Immature natural killer cell (primary cell): Measurements from ENCODE around the gene SPRED2. TPM values are rescaled to one million over a fixed set of nuclear protein-coding genes. Genes with fewer than 3 reads are reported as not detected.
A peak's percentile ranks its signal among the peaks of the same experiment; 100 is the strongest.
"Not testable (repeated sequence)": the region's sequence is repeated elsewhere in the genome, so short reads cannot be mapped to it uniquely, and the experiment has no call there.

ENCODE experiments used
- DNase-seq, 3 donors: peaks; one replicate each; pipeline ENCODE4 v3.0.0; 2022; ENCODE audit warnings: mixed read lengths in 1 of 3
- H3K27ac Mint-ChIP-seq, 6 donors: one replicate each; pipeline ENCODE4 v1.8.0; 2020; ENCODE audit warnings: mixed read lengths in 6 of 6, mild to moderate bottlenecking in 5 of 6, inconsistent platforms in 4 of 6, moderate library complexity in 3 of 6
- H3K27me3 Mint-ChIP-seq, 3 donors: one replicate each; pipeline ENCODE4 v1.8.0; 2020 to 2021; ENCODE audit warnings: low read depth in 3 of 3, mild to moderate bottlenecking in 3 of 3, mixed read lengths in 3 of 3, moderate library complexity in 3 of 3, inconsistent platforms in 1 of 3
- H3K36me3 Mint-ChIP-seq, 3 donors: one replicate each; pipeline ENCODE4 v1.8.0; 2020; ENCODE audit warnings: mixed read lengths in 3 of 3, inconsistent platforms in 2 of 3, mild to moderate bottlenecking in 2 of 3
- H3K4me1 Mint-ChIP-seq, 2 donors: one replicate each; pipeline ENCODE4 v1.8.0; 2020; ENCODE audit warnings: inconsistent platforms in 2 of 2, mild to moderate bottlenecking in 2 of 2, mixed read lengths in 2 of 2, moderate library complexity in 1 of 2
- H3K4me3 Mint-ChIP-seq, 5 donors: one replicate each; pipeline ENCODE4 v1.8.0; 2020; ENCODE audit warnings: mild to moderate bottlenecking in 5 of 5, mixed read lengths in 5 of 5, inconsistent platforms in 3 of 5, moderate library complexity in 3 of 5
- H3K9me3 Mint-ChIP-seq, 6 donors: one replicate each; pipeline ENCODE4 v1.8.0; 2020; ENCODE audit warnings: mild to moderate bottlenecking in 6 of 6, mixed read lengths in 6 of 6, inconsistent platforms in 4 of 6, moderate library complexity in 3 of 6
- polyA plus RNA-seq, 3 donors: library from polyadenylated mRNA; unstranded; fragments of 300-500 nt; fragmentation: Illumina TruSeq; gene quantifications; one replicate each; pipeline ENCODE4 v1.2.3, GENCODE V29; 2021

Gene SPRED2
- polyA plus RNA-seq, 3 donors from 2014 or later: 0.67 to 1.4 TPM; not detected in 1

DNA sequence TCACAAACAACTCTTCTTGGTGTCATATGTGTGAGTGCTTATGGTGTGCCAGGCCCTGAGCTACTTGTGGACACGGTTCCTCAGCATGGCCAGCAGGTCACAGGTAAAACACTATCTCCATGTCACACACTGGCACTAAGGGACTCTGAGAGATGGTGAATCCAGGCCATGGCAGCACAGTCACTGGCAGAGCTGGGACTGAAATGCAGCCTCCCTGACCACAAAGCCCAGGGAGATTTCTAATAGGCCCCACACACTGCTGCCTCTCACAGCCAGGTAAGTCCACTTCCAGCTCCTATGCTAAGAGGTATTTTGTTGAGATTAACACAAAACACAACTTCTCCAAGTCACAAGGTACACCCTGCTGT, 112.7 kb downstream of the SPRED2 start:
- H3K36me3 Mint-ChIP-seq: peaks cover 0 to 6% (median under 1%) of the 10 kb centered on the region in 3 donors
- peaks cover 0 to 5% (median 4%) of the 10 kb centered on the region in 3 donors for H3K27me3 Mint-ChIP-seq
- peak overlapping the region in 1 of 5 donors; percentile 72 for H3K4me3 Mint-ChIP-seq
- H3K9me3 Mint-ChIP-seq: no peaks in the 10 kb centered on the region
- H3K27ac Mint-ChIP-seq: peak overlapping the region in 3 of 6 donors; percentile 14 to 87 (median 84)
- peaks cover 4 to 8% of the 10 kb centered on the region in 2 donors for H3K4me1 Mint-ChIP-seq
- DNase-seq: no peak

DNA sequence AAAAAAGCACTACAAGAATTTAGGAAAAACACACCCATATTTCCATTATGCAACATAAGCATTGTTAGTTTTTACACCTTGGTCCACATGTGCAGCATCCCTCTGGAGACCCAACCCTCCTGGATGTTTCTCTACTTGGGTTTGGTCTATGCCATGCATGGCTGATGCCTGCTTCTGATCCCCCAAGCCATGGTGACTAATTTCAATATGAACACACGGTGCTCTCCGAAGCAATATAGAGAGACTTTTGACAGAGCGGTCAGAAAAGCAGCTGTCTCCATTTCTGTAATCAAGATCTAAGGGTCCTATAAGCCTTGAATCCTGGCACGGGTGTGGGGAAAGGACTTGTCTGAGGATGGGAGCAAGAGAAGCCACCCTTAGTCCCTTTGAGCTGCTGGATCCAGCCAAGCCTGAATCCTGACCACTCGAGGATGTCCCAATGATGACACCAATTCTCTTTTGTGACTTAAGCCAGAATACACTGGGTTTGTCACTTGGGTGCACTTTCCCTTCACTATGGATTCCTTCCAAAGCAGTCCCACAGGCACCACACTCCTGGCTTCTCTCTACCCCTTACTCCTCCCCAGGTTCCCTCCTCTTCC, 113.2 kb downstream of the SPRED2 start:
- peaks cover 4 to 5% (median 5%) of the 10 kb centered on the region in 3 donors for H3K36me3 Mint-ChIP-seq
- peaks cover 4 to 8% of the 10 kb centered on the region in 2 donors for H3K4me1 Mint-ChIP-seq
- H3K4me3 Mint-ChIP-seq: no peak overlapping the region
- H3K27me3 Mint-ChIP-seq: peaks cover 0 to 5% (median 4%) of the 10 kb centered on the region in 3 donors
- H3K27ac Mint-ChIP-seq: peak overlapping the region in 2 of 6 donors; percentile 84 to 87
- no peak for DNase-seq
- no peaks in the 10 kb centered on the region for H3K9me3 Mint-ChIP-seq

DNA sequence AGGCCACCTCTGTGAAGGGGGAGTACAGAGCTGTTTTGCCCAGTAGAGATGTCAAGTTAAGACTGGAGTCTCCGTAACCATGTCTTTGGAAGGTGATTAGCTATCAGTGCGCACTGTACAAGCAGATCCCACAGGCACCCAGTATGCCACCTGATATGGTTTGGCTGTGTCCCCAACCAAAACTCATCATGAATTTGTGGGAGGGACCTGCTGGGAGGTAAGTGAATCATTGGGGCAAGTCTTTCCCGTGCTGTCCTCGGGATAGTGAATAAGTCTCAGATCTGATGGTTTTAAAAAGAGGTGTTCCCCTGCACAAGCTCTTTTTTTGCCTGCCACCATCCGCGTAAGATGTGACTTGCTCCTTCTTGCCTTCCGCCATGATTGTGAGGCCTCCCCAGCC, 114.6 kb downstream of the SPRED2 start:
- Mint-ChIP-seq H3K27ac (no peak overlapping the region), H3K4me3 (no peak overlapping the region), H3K36me3 (peaks cover 13 to 16% (median 14%) of the 10 kb centered on the region in 3 donors), H3K9me3 (no peaks in the 10 kb centered on the region), H3K4me1 (peaks cover 2 to 8% of the 10 kb centered on the region in 2 donors), H3K27me3 (peaks cover 0 to 5% (median 5%) of the 10 kb centered on the region in 3 donors)
- DNase-seq: no peak

DNA sequence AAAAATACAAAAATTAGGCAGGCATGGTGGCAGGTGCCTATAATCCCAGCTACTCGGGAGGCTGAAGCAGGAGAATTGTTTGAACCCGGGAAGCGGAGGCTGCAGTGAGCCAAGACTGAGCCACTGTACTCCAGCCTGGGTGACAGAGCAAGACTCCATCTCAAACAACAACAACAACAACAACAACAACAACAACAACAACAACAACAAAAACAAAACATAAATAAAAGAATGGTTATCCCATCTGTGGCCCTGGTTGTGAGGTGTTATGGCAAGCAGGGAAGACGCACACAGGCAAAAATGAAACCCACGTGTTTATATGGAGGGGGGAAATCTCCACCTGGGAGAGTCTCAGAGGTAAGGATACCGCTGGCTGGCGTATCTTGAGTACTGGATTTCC, 115.0 kb downstream of the SPRED2 start:
- H3K4me3 Mint-ChIP-seq, H3K27me3 Mint-ChIP-seq, H3K4me1 Mint-ChIP-seq, H3K27ac Mint-ChIP-seq, DNase-seq, H3K9me3 Mint-ChIP-seq: not testable (repeated sequence)
- peaks cover 17 to 20% (median 17%) of the 10 kb centered on the region in 3 donors for H3K36me3 Mint-ChIP-seq

DNA sequence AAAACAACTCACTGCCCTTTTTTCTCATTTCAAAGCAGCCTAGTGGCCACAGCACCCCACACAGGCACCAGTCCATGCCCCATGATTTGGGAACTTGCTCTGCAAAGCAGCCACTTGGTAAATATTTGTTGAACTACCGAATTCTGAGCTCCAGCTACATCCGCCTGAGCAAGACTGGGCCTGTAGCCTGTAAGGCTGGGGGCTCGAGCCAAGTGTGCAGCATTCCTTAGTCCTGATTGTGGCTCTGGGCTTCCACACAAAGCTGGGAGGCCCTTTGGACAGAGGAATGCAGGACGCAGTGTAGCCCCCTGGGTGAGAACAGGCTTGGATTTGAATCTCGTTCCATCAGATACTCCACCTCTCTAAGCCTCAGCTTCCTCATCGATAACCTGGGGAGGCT, 116.3 kb downstream of the SPRED2 start:
- H3K9me3 Mint-ChIP-seq: no peaks in the 10 kb centered on the region
- H3K27ac Mint-ChIP-seq: no peak overlapping the region
- H3K36me3 Mint-ChIP-seq: peaks cover 17 to 27% (median 23%) of the 10 kb centered on the region in 3 donors
- peaks cover 2 to 8% of the 10 kb centered on the region in 2 donors for H3K4me1 Mint-ChIP-seq
- no peak for DNase-seq
- no peak overlapping the region for H3K4me3 Mint-ChIP-seq
- H3K27me3 Mint-ChIP-seq: peaks cover 0 to 5% (median 3%) of the 10 kb centered on the region in 3 donors

DNA sequence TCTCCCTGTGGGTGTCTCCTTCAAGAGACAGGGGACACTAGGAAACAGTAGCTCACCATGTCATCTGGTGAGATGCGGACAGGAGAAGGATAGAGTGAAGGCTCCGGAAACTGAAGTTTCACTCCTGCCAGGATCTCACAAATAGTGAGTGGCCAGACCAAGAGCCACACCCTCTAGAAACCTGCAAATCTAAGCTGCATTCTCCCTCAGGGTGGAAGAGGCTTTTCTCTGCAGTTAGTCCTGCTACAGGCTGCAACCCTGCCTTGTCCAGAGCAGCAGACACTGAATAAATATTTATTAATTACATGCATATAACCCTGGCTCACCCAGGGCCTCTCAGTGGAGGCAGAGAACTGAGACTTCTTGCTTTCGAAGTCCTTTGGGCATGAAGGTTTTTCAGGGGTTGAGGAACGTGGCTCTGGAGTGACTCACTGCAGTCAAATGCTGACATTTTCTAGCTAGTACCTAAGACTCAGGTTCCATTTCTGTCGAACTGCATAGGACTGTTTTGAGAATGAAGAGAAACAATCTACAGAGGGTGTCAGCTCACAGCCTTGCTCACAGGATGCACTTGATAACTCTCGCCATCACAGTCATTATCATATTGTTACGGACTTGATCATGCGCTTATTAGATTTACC, 117.5 kb downstream of the SPRED2 start:
- Mint-ChIP-seq H3K9me3 (no peaks in the 10 kb centered on the region), H3K27ac (no peak overlapping the region), H3K36me3 (peaks cover 17 to 28% (median 24%) of the 10 kb centered on the region in 3 donors), H3K27me3 (peaks cover 0 to 4% (median 3%) of the 10 kb centered on the region in 3 donors), H3K4me3 (no peak overlapping the region), H3K4me1 (peaks cover 0 to 2% of the 10 kb centered on the region in 2 donors)
- DNase-seq: no peak

DNA sequence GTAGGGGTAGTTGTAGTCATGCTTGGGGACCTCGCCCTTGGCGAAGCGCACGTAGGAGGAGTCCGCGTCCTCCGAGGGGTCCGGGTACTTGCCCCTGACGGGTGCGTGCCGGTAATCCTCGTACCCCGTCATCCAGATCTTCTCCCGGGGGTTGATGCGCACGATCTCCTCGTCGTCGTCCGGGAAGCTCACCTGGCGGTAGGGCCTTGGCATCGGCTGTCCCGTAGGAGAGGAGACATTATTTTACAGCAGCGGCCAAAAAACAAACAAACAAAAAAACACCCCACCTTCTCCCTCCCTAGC, 118.5 kb downstream of the SPRED2 start:
- Mint-ChIP-seq H3K36me3 (peaks cover 17 to 26% (median 24%) of the 10 kb centered on the region in 3 donors), H3K4me1 (no peaks in the 10 kb centered on the region), H3K9me3 (no peaks in the 10 kb centered on the region), H3K4me3 (no peak overlapping the region), H3K27me3 (peaks cover 0 to 4% (median 3%) of the 10 kb centered on the region in 3 donors), H3K27ac (no peak overlapping the region)
- no peak for DNase-seq

DNA sequence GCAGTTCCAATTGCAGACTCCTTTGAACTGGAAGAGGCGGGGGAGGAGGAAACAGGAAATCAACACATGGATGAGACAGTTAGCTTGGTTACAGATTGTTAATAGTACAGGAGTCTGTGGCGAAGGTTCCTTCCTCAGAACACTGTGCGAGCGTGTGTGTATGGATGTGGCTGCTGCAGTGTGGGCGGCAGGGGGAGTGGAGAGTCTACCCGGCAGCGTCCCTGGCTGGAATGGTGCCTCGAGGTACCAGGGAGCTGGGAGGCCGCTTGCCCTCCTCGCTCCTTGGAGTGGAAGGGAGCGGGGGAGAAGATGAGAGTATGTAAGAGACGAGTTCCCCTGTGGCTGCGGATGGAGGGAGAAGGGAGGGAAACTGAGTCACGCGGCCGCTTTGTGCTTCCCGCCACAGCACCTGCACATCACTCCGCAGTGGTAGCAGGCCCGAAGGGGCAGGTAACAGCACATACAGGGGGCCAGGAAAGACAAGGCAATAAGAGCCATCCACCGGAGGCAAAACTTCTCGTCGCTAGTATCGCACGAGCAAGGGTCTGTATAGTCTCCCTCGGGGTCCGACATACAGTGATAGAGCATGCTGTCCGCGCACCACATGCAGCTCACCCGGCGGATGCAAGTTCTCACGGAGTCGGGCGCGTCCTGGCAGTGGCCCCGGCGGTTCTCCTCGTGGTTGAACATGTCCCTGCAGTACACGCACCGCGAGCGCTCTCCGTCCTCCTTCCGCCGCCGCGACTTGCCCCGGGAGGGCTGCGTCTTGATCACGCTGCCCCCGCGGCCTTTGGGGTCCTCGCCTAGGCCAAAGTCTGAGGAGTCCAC, 119.1 kb downstream of the SPRED2 start:
- Mint-ChIP-seq H3K27ac (no peak overlapping the region), H3K4me3 (no peak overlapping the region), H3K4me1 (no peaks in the 10 kb centered on the region)

DNA sequence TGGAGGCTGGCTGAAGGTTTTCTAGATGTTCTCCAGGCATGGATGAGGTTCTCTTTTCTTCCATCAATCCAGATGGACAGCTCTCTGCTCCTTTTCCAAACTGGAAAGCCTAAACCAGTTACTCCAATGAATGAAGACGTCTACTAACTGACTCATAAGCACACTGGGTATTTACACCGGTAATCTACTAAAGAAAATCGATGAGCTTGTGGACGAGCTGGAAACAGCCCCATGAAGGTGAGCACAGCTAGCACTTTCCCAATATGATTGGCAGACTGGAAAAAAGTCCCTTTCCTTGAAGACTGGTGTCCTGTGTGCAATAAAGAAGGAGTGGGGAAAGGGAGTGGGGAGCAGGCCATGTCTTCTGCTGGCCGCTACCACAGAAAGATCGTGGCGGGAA, 120.8 kb downstream of the SPRED2 start:
- peaks cover 0 to 5% (median 3%) of the 10 kb centered on the region in 3 donors for H3K27me3 Mint-ChIP-seq
- DNase-seq: no peak
- H3K36me3 Mint-ChIP-seq: peaks cover 17 to 24% (median 24%) of the 10 kb centered on the region in 3 donors
- no peaks in the 10 kb centered on the region for H3K9me3 Mint-ChIP-seq
- no peaks in the 10 kb centered on the region for H3K4me1 Mint-ChIP-seq
- no peak overlapping the region for H3K4me3 Mint-ChIP-seq
- no peak overlapping the region for H3K27ac Mint-ChIP-seq

More for the DNA sequence above, 119.1 kb downstream of the SPRED2 start:
- peaks cover 0 to 4% (median 3%) of the 10 kb centered on the region in 3 donors for H3K27me3 Mint-ChIP-seq
- peaks cover 17 to 24% (median 24%) of the 10 kb centered on the region in 3 donors for H3K36me3 Mint-ChIP-seq
- no peak for DNase-seq
- H3K9me3 Mint-ChIP-seq: no peaks in the 10 kb centered on the region

DNA sequence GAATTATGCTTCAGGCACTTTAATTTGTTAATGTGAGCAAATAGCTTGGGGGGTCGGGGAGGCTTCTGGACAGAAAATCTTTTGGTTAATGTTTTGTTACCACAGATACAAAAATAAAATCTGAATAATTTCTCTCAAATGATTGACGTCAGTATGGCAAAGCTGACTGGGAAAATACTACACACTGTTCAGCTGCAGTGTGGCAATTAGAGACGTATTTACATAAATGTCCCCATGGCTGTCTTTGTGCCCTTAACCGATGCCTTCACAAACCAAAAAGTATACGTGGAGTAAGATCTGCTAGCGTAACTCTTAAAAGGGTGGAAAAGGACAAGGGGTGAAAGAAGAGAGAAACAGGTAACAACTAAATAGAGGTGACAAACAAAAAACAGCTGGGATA, 121.3 kb downstream of the SPRED2 start:
- peaks cover 0 to 5% (median 0%) of the 10 kb centered on the region in 3 donors for H3K27me3 Mint-ChIP-seq
- H3K36me3 Mint-ChIP-seq: peaks cover 17 to 24% (median 24%) of the 10 kb centered on the region in 3 donors
- no peak overlapping the region for H3K27ac Mint-ChIP-seq
- H3K4me1 Mint-ChIP-seq: no peaks in the 10 kb centered on the region
- no peaks in the 10 kb centered on the region for H3K9me3 Mint-ChIP-seq
- H3K4me3 Mint-ChIP-seq: no peak overlapping the region
- no peak for DNase-seq

DNA sequence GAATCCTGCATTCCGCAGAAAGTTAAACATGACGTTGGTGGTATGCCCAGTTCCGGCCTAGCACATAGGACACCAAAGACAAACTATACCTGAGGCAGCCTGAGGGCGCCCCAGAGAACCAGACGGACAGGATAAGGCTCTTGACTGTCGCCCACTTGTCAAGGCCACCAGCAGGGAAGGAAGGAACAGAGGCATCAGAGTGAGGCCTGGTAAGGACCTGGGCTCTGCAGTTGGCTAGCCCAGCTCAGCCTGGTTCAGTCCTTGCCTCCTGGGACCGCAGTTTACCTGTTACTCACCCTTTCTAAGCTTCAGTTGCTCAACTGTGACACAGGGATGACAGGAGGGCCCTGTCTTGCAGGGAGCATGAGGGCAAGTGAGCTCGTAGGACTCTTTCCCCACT, 122.7 kb downstream of the SPRED2 start:
- no peak for DNase-seq
- H3K27ac Mint-ChIP-seq: no peak overlapping the region
- no peaks in the 10 kb centered on the region for H3K4me1 Mint-ChIP-seq
- peaks cover 0 to 8% (median 0%) of the 10 kb centered on the region in 3 donors for H3K27me3 Mint-ChIP-seq
- peaks cover 24 to 25% (median 24%) of the 10 kb centered on the region in 3 donors for H3K36me3 Mint-ChIP-seq
- H3K9me3 Mint-ChIP-seq: no peaks in the 10 kb centered on the region
- no peak overlapping the region for H3K4me3 Mint-ChIP-seq

DNA sequence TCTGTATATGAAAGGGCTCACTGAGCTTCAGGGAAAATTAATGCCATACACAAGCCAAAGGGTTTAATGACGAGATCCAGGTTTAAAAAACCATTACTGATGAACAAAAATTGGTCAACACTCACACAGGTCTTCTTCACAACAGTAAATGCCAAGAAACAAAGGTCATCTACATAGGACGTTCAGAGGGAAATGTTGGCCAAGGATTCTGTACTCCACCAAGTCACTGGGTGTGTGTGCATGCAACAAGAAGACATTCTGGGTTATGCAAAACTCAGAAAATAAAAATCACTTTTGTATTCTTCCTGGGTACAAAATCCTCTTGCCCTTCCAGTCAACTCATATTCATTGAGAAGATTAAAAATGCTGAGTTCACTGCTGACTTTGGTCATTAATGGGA, 126.5 kb downstream of the SPRED2 start:
- H3K4me3 Mint-ChIP-seq: no peak overlapping the region
- H3K36me3 Mint-ChIP-seq: peaks cover 0 to 11% (median under 1%) of the 10 kb centered on the region in 3 donors
- no peak overlapping the region for H3K27ac Mint-ChIP-seq
- peaks cover 7 to 23% (median 17%) of the 10 kb centered on the region in 3 donors for H3K27me3 Mint-ChIP-seq
- DNase-seq: no peak
- peaks cover 17 to 19% of the 10 kb centered on the region in 2 donors for H3K4me1 Mint-ChIP-seq
- peaks cover 0 to 3% (median 0%) of the 10 kb centered on the region in 6 donors for H3K9me3 Mint-ChIP-seq

DNA sequence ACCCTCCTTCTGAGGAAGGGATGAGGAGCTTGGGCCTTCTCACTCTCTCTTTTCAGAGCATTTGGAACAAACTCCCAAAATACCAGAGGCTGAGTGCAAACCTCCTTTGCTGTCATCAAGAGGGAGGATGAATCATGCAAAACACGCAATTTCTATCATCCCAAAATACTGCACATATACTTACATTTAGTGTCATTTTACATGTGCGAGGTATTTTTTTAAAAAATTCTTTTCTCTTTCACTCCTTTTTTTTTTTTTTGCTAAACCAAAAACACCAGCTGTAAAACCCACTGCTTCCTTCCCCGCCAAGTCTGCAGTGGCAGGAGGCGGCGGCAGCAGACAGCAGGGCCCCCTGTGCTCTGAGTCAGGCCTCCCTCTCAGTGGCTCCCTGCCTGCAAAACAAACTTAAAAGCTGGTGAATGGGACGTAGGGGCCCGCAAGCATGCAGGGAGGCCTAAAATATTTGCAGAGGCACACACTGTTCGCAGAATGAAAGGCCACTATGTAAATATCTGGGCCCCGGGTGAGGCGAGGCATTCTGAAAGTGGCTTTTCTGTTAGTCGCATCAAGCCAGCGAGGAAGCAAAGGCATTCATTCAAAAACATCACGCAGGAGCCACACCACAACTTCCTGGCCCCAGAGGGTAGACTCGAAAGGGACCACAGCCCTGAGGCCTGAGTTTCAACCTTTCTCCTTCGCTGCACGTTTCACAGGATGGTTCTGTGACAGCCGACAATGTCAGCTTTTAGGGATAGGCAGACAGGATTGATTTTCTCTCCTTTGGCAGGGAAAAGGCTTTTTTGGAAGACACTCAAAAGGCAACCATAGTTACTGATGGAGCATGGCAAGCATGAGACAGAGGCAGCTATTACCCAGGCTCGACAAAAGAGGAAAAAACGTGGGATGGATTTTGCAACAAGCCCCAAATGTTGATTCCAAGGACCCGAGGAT, 131.4 kb downstream of the SPRED2 start:
- peaks cover 0 to 3% (median 0%) of the 10 kb centered on the region in 6 donors for H3K9me3 Mint-ChIP-seq
- H3K36me3 Mint-ChIP-seq: peaks cover 0 to 11% (median 0%) of the 10 kb centered on the region in 3 donors
- peak; percentile 77 to 78 (median 78) for DNase-seq
- H3K4me3 Mint-ChIP-seq: peak overlapping the region; percentile 76 to 90 (median 82)
- H3K27me3 Mint-ChIP-seq: peaks cover 12 to 45% (median 45%) of the 10 kb centered on the region in 3 donors
- H3K4me1 Mint-ChIP-seq: peaks cover 43 to 56% of the 10 kb centered on the region in 2 donors
- H3K27ac Mint-ChIP-seq: peak overlapping the region; percentile 78 to 94 (median 88)
